SKM-1 treated with dmso at 0.1 percent for 144 hours (cell line): Measurements from ENCODE around the gene HS2ST1.

Source experiments
- DNase-seq: peaks from one replicate; lab custom pipeline; 2025; ENCODE audit not compliant: unreplicated experiment; lab: John Stamatoyannopoulos, UW

Gene HS2ST1

DNA sequence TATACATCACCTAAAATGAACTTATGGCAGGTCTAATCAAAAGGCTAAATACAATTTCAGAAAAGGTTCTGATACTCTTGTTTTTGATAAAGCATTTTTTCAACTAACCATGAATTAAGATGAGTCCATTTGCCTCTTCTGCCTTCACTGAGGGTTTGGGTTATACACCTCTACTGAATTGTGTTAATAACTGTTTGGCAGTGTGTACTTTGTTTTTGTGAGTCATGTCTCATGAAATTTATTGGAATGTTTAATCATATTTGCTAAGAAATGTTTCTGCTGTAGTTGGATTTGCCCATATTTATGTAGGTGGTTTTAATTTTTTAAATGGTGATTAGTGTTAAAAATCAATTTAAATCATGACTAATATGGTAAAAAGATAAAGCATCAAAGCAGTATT lies 190.5 kb downstream of the HS2ST1 start:
- no peak for DNase-seq

DNA sequence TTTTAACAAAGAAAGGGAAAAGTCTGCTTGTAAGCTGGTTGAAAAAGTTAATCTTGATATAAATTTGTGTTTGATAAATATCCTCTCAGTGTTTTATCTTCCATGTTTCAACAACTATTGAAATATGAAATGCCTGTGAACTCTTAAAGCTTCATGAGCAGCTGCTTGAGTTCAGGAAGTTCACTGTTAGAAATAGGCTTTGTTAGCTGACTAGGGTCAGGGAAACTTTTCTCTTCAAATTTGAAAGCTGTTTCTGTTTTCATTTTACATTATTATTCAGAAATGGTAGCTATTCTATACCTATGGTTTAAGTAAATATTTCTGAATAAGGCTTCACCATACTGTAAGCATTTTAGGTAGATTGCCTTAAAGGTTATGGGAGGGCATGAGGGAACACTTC lies 191.7 kb downstream of the HS2ST1 start:
- DNase-seq, result no peak

DNA sequence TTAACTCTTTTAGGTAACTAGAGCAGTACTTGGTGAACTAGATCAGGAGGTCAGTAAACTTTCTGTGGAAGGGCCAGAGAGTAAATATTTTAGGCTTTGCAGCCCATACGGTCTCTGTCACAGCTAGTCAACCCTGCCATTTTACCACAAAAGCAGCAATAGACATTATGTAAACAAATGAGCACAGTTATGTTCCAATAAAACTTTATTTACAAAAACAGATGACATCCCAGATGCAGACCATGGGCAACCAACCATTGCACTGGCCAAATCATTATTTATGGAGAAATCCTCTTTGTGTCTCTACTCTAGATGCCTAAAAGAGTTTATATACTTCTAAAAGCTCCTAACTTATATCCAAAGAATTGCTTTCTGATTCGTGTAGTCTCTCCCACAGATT lies 192.4 kb downstream of the HS2ST1 start:
- DNase-seq, result no peak

DNA sequence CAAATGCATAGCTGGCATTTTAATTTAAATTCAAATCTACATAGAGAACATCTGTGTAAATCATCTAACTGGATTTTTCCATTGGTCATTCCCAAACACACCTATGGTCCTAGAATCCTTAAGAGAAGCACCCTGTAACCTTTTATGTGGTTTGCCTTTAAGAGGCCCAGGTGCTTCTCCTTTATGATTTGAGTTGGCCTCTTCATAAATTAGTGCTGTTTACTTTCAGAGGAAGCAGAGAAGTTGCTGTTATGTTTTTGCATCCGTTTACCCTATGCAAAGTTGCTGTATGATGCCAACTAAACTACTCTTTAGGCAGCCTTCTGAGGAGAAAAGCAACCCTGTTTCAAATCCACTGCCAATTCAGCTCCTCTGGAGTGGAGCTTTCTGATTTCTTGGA lies 193.8 kb downstream of the HS2ST1 start:
- DNase-seq, result no peak

DNA sequence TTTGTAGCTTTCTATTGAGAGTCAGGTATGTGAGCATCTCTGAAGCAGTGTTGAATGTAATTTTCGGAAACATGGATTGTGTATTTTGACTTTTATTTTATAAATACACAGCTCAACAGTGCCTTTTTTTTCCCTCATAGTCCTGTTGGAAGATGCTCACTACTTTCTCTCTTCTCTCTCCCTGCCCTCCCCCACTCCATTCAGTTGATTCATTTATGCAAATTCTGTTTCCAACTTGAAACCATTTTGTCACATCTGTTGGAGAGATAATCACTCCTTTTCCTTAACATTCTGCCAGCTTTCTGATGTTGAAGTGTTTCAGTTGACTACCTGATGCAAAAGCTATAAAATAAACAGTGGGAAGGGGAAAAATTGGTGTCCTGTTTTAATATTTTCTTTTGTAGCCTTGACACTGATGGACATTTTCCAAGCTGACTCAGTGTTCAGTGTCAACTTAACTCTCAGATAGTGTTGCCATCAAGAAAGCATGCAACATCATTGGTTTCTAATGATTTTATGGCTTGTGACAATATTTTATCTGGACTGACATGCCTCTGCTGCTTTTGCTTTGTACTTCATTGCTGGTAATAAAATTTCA lies 194.5 kb downstream of the HS2ST1 start:
- DNase-seq, result no peak

DNA sequence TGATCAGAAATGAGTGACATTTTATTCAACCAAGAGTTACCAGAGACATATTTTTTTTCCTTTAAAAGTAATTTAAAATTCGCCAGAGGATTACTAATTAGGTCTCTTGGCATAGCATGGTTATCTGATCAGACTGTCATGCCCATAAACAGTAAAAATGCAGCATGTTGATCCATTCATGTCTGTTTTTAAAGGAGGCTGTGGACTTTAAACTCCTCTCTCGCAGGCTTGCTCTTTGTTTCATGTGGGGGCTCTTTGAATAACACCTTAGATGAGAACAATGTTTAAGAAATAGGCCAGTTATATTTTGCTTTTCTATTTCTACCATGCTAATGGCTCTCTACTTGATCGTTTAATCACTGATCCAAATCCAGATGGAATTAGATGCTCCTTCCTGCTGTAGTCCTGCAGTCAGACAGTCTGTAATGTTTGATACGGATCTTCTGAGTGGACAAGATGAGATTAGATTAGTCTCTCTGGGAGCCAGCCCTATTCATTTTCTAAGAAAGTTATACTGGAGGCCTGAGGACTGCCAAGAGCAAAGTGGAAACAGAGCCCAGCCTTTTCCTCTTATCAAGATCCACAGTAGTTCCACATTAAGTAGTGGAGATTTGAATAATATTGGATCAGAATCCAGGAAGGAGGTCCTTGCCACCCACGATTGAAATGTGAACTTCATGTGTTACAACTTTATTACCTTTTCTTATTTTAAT lies 197.4 kb downstream of the HS2ST1 start:
- DNase-seq, result no peak

DNA sequence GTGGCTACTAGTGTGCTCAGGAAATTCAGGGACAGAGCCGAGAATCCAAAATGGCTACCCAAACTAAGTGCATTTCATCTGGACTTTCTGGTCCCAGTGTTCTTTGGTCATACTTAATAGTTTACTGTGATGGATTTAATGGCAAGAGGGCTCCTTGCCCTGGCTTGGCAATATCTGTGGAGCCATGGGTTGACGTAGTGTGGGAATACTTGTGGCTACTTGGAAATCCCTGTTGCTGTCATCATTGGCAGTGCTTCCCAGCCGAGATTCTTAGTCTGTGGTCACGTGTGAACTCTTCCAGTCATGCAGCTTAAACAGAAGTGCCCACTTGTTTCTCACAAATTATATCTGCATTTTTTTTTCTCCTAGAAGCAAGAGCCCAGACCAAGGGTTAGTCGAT lies 198.9 kb downstream of the HS2ST1 start:
- no peak for DNase-seq

DNA sequence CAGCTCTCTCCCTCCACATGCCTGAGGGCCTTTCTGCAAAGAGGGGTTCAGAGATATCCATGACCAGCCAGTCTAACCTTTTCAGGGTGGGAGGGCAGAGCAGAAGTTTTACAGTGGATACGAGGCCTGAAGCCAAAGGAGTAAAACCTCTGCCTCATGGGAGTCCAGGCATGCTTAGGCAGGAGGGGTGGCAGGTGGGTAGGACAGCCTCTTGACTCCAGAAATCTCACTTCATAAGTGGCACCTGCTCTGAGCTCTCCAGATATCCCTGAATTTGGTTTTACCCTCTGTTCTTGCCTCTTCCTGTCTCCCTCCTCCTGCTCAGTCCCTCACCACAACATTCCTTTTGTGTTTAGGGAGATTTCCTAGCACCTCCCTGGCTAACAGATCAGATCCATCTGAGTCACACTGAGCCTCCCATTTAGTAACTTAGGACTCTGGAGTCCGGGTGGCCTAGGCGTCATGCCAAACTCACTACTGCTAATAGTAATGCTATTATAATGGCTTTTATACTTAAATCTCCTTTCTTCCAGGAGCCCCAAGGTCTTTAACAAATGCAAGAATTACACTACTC lies 201.0 kb downstream of the HS2ST1 start:
- no peak for DNase-seq

DNA sequence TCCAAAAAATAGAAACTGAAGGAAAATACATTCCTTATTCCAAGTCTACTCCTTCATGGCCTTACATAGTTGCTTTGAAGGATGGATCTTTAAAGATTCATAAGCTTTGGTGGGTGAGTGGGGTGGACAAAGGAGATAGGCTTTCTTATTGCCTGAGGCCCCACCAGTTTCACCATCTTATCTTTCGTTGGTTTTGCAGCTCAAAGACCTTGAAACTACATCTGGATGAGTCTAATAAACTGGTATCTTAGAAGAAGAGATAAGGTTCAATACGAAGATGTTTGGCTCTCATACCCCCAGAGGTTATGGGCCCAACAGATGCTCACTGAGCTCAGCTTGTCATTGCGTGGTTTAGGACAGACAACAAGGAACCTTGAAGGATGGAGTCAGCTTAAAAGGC lies 201.5 kb downstream of the HS2ST1 start:
- no peak for DNase-seq

DNA sequence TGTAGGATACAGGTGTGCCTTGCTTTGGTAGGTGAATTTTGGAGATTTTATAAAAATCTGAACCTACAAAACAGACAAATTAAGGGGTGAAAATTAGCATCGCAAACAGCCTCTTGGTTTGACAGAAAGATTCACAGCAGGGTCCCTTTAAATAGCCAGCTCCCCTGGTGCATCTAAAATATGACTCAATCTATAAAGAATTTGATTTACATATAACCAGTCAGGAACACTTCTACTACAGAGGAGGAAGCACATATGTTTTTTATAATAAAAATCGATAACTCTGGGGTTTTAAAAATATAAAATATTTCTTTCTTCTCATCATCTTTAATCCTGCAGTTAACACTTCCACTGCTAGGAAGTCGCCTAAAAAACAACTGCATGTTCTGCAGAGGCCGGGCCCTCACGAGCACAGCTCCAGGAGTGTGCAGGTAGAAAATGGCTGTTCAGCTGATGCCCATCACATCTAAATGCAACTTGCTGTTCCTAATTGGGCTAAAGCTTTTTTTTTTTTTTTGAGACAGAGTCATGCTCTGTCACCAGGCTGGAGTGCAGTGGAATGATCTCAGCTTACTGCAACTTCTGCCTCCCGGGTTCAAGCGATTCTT lies 203.4 kb downstream of the HS2ST1 start:
- DNase-seq, result no peak

DNA sequence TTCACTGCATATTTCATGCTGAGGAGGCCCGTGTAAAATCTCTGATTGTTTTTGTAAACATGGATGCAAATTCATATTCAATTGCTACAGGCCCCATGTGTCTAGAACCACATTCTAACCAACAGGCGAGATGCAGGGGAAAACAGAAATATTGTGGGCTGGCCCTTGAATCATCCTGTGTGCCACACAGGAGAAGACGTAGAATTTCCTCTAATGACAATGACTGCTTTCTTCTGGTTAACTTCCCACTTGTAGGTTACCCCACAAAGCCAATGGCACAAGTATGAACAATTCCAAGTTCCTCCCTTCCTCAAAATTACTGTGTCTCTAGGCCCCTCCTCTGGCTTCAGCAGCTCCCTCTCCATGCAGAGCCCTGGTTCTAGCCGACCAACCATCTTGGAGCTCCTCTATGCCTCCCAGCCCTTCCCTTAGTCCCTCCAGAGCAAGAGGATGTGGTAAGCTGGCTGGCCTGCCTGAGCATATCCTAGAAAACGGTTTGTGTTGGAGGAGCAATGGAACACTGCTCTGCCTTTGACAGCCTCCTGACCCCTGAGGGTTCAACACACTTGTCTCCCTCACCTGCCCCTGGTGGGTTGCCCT lies 205.2 kb downstream of the HS2ST1 start:
- DNase-seq, result no peak

DNA sequence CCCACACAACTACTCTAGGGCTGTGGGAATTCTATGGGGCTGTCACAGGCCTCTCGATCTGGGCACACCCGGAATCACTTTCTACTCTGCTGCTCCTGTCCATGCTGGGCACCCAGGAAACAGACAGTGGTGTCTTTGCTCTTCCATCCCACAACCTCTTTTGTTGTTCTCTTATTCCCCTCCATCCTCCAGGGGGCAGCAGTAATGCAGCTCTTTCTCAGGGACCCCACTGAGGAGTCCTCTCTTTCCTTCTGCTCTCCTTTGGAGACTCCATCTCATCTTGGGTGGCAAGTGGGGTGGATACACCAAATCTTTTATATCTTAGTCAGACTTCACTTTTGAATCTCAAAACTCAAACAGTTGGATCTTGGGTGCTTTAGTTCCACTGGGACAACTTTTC lies 206.3 kb downstream of the HS2ST1 start:
- DNase-seq, result peak; percentile 5

DNA sequence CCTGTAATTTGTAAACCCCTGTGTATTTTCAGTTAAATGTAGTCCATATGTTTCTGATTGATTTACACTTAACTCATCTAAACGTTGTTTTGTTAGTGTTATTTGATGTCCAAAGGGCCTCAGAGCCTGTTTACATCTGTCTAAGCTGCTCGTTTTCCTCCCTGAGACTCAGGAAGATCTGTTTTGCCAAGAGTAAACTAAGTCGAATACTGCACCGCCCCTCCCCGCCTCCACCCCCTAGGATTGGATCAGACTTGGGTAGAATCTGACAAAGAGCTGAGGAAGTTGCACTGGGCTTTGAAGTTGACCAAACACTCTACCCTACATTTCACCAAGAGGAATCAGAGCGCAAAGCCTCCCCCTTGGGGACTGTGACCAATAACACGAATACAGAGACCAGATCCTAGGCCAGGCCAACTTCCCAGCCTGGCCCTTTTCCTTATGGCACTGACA lies 207.3 kb downstream of the HS2ST1 start:
- DNase-seq, result no peak

DNA sequence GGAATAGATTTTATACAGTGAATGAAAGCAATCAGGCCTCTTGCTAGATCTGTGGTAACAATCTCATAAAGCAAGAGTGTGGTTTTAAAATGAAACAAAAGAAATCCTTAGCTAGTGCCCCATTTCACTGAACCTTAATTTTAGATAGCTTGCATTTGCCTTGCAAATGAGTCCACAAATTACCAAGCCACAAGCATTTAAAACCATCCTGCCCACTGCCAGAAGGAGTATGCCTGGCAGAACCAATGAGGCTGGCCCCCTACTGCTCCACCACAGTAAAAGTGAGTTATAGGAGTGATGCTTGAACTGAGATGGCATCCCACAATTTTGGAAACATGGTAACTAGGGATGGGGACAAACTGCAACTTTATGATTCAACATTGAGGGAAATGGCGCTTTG lies 207.8 kb downstream of the HS2ST1 start:
- no peak for DNase-seq

DNA sequence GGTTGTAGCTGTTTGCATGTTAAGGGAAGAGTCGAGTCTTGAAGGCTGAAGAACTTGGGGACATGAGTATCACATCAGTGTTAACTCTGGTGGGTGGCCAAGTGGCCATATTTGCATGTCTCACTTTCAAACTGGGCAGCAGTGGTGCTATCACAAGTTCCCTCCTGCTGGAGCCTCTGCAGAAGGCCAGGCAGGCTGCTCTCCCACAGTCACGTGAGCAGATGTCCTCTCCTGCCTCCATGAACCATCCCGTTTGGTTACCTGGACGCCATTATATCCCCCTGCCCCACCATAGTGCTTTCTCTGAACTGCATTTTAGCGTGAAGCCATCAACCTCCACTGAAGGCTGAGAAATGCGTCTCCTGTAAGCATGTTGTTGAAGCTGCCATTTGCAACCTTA lies 209.2 kb downstream of the HS2ST1 start:
- DNase-seq, result no peak

DNA sequence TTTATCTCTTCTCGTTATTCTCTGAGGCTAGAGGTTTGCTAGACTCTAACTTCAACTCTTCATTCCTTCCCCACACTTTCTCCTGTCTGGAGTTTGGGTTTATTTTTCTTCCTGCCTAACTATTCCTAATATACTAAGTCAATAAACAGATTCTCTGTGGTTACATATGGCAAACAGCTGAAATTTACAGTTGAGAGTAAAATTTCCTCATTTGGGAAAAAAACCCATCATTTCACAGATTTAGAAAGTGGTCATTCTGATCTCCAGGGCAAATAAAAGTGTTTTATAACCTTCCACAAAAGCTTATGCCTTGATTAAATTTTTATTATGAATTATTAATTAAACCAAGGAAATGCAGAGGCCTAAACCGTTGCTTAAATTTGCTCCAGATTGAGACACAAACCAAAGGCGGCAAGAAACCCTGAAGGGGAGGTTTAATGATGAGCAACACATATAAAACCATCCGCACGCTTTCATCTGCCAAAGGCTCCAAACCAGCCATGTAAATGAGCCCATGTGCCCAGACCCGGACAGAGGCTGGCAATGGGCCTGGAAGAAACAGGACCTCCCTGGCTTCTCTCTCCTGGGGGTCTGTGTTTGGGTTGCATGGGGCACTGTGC lies 212.6 kb downstream of the HS2ST1 start:
- DNase-seq, result no peak

DNA sequence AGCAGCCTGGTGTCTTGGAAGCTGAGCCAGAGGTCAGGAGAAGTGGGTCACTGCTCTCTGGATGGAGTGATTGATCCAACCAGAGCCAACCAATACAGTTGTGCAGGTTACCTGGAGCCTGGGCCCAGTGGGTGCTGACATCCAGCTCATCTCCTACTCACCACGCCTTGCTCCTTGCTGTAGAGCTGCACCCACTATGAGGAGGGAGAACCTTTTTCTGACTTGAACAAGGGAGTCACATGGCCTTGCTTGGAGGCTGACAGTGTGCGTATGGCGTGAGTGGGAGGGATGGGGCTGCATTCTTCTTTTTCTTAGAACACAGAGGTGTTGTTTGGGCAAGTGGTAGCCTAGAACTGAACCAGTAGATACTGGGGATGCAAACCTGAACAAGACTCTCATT lies 213.1 kb downstream of the HS2ST1 start:
- no peak for DNase-seq

DNA sequence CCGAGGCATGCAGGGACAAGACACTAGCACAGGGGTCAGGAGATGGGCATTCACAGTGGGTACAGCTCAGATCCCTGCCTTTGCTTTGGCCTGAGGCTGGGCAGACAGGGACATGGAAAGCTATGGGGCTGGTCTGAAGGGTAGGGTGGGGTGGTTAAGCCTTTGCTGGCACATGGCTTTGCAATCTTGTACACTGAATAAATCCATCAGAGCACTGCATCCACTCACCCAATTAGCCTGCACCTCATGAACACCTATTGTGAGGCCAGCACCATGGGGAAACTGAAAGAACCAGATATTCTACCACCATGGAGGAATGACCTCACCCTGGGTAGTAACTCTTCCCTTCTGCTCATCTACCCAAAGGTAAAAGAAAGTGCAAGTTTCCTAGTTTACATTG lies 214.6 kb downstream of the HS2ST1 start:
- no peak for DNase-seq

DNA sequence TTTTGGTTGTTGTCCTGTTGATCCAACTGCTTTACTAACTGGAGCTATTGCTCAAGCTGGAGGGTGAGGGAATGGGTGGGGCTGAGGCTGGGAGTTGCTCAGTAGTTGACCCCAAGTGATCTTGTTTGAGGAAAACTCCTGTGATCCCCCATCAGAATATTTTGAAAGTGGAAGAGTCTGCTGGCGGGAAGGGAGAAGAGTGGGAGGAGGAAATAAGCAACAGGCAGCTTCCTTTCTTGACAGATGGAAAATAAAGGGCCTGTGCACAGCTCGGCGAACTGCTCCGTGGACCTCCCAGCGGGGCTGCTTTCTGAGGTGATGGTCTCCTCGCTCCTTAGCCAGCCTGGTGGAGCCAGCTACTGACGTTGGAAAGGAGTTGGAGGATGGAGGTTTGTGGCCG lies 215.2 kb downstream of the HS2ST1 start:
- no peak for DNase-seq

DNA sequence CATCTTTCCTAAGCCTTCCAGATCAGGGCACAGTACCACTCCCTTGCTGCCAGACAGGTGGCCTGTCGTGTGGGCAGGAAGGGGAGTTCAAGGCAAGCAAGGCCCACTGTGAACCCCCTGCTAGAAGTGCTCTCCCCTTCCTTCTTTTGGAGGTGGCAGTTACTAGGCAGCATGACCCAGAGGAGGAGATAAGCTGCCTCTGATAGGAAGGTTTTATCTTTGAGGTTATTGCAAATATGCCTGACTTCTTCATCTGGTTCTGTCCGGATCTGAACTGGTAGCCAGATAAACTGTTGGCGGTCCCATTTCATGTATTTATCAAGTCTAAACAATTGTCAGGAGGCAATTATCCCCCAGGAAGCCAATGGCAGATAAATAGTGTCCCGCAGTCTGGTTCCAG lies 216.0 kb downstream of the HS2ST1 start:
- DNase-seq, result no peak

DNA sequence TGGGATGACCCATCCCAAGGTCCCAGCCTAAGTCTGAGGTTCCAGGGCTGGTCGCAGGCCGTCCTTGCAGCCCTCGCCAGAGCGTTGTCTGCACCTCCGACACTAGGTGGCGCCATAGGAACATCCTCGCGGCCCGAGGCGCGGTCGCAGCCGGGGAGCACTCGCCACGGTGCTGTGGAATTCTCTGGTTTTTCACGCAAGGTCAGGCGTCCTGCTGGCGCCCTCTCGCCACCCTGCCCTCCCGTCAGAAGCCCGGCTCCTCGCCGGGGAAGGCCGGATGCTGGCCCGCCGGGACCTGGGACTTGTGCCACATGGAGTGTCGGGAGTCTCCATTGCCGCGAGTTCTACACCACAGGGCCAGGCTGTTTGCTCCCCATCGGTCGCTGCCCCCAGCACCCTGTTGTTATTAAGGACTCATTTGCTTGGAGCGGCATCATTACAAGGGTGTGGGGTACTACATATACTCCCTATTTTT lies 217.4 kb downstream of the HS2ST1 start:
- DNase-seq, result peak; percentile 67
